Measurements from ENCODE around the gene EME1. TPM values are rescaled to one million over a fixed set of nuclear protein-coding genes. Genes with fewer than 3 reads are reported as not detected.

Gene EME1
- total and polyA plus RNA-seq, 10 of the 15 experiments (the other 5 are each of a cell fraction or from before 2014, with no cell fraction given) = 13.8 to 40.5 (median 22.0) TPM

- TSS peak; percentile 7 for BruUV-seq (replicated peaks)
- Histone ChIP-seq H3K27me3 (replicated peaks in 1 of 2; ENCODE audit: control insufficient read depth in 2 of 2, insufficient read depth in 2 of 2, low read length in 1 of 2) (no peaks in the 10 kb centered on the region), H2AFZ (ENCODE audit: control insufficient read depth, low read depth, low read length) (no peak overlapping the region; the same call in 1 of the 2 replicates), H3K4me3 (no peak overlapping the region), H4K20me1 (ENCODE audit: control insufficient read depth, insufficient read depth) (no peaks in the 10 kb centered on the region), H3K27ac (ENCODE audit: control insufficient read depth, insufficient read depth) (no peak overlapping the region), H3K4me1 (ENCODE audit: control insufficient read depth, insufficient read depth, low read length) (no peaks in the 10 kb centered on the region), H3K9ac (ENCODE audit: control insufficient read depth, insufficient read depth, low read length) (no peak overlapping the region), H3K9me3 (replicated peaks; ENCODE audit: control insufficient read depth, insufficient read depth, low read length) (no peaks in the 10 kb centered on the region), H3K36me3 (ENCODE audit: control insufficient read depth in 2 of 2, insufficient read depth in 2 of 2, low read length in 1 of 2) (peaks cover 11 to 23% of the 10 kb centered on the region in 2 experiments; a peak in 3 of 4 replicates), H3K79me2 (ENCODE audit: control insufficient read depth, insufficient read depth, low read length) (no peaks in the 10 kb centered on the region; the same call in 1 of the 2 replicates), H3K4me2 (ENCODE audit: control insufficient read depth, insufficient read depth) (no peak overlapping the region)
- in situ Hi-C loops (cut with MboI) = loop anchor here (5.0 kb wide), 1 partner anchor 50 kb away; no protein-coding TSS in a partner anchor
- FAIRE-seq = peak; percentile 88
- SMC1A ChIA-PET (ENCODE audit: uncharacterized antibody, unreplicated experiment) = interaction anchor here (0.7 to 2.9 kb wide), 24 partner anchors 9 to 180 kb away, joined by 3 to 26 read pairs (median 4); partner anchors contain the start of genes LRRC59 and XYLT2
- ATAC-seq = peak; percentile 94
- RAD21 ChIA-PET (ENCODE audit: unreplicated experiment) = interaction anchor here (0.6 to 3.0 kb wide), 14 partner anchors 13 to 162 kb away, joined by 3 to 32 read pairs (median 4); partner anchors contain the start of genes ACSF2, LRRC59, RSAD1 and XYLT2
- POLR2A ChIA-PET = interaction anchor here (0.7 to 1.9 kb wide), 8 partner anchors 10 to 276 kb away, joined by 3 to 7 read pairs (median 4); partner anchors contain the start of gene LRRC59
- WGBS (ENCODE audit: insufficient coverage, insufficient replicate concordance, low lambda C conversion rate, missing lambda C conversion rate) = 37% methylated on average over 11 of the region's 11 CpGs
- CTCF ChIA-PET = interaction anchor here (0.7 to 4.5 kb wide), 43 partner anchors 11 to 247 kb away, joined by 3 to 83 read pairs (median 6); partner anchors contain the start of genes EME1, LRRC59, MRPL27 and RSAD1
- intact Hi-C loops (cut with micrococcal nuclease; ENCODE audit: unreplicated experiment) = loop anchor here (1.0 kb wide), 1 partner anchor 117 kb away; no protein-coding TSS in a partner anchor
- DNase-seq (ENCODE audit: low read depth, low spot score) = no peak
- TF ChIP-seq ATF3 (IDR thresholded peaks at IDR 0.05; ENCODE audit: borderline replicate concordance, extremely low read depth, low read depth, low read length) (no peak), IRF5 (IDR thresholded peaks at IDR 0.05; ENCODE audit: borderline replicate concordance) (no peak), SRF (IDR thresholded peaks at IDR 0.05; ENCODE audit: low read depth in 2 of 2, low read length in 2 of 2) (no peak), WRNIP1 (IDR thresholded peaks at IDR 0.05; ENCODE audit: borderline replicate concordance, low read depth, low read length) (no peak), TCF7 (IDR thresholded peaks at IDR 0.05; ENCODE audit: borderline replicate concordance) (no peak), FOS (IDR thresholded peaks at IDR 0.05; ENCODE audit: borderline replicate concordance, extremely low read depth, insufficient read length) (no peak), BHLHE40 (IDR thresholded peaks at IDR 0.05; ENCODE audit: borderline replicate concordance in 1 of 2, low read depth in 2 of 2, low read length in 1 of 2) (peak; percentile 11 to 15; a peak in 1 of 4 replicates), YY1 (IDR thresholded peaks at IDR 0.05; ENCODE audit: low read depth, low read length) (peak; percentile 28; the same call in 1 of the 2 replicates), GATAD2B (conservative IDR thresholded peaks at IDR 0.05; ENCODE audit: low read depth) (no peak), RAD51 (IDR thresholded peaks at IDR 0.05) (no peak), PAX8 (IDR thresholded peaks at IDR 0.05) (no peak), ZBED1 (IDR thresholded peaks at IDR 0.05; ENCODE audit: borderline replicate concordance) (no peak), POLR2A (IDR thresholded peaks at IDR 0.05; ENCODE audit: low read depth, low read length) (0 out of 2 replicates have a peak, but pooled peaks have one; percentile 28), NBN (IDR thresholded peaks at IDR 0.05) (no peak), CHD4 (IDR thresholded peaks at IDR 0.05) (no peak), LARP7 (IDR thresholded peaks at IDR 0.05) (no peak), SMAD5 (IDR thresholded peaks at IDR 0.05; ENCODE audit: low read depth) (no peak), NFYA (IDR thresholded peaks at IDR 0.05; ENCODE audit: borderline replicate concordance, low read depth, low read length) (no peak), IKZF2 (IDR thresholded peaks at IDR 0.05) (no peak), SMARCA5 (IDR thresholded peaks at IDR 0.05) (no peak), SIN3A (IDR thresholded peaks at IDR 0.05; ENCODE audit: low read depth, low read length) (no peak), STAT1 (conservative IDR thresholded peaks at IDR 0.05) (0 out of 2 replicates have a peak, but pooled peaks have one; percentile 33), GABPA (IDR thresholded peaks at IDR 0.05; ENCODE audit: low read depth) (no peak), HDGF (IDR thresholded peaks at IDR 0.05) (0 out of 2 replicates have a peak, but pooled peaks have one; percentile 40)
These were observed 11.2 kb upstream of the EME1 start for GRCh38 chr17:50361561-50362480.

Data from GM12878 (cell line).